ENCODE measurements around the gene EYA2. TPM values are rescaled to one million over a fixed set of nuclear protein-coding genes. Genes with fewer than 3 reads are reported as not detected.

The EYA2 gene
- total RNA-seq, 4 donors from 2014 or later: 2.0 to 11.0 (median 5.6) TPM

GRCh38 chr20:47221036-47221625, 326.5 kb downstream of the EYA2 start:
- Histone ChIP-seq H3K27ac (no peak overlapping the region), H3K27me3 (no peaks in the 10 kb centered on the region), H3K36me3 (no peaks in the 10 kb centered on the region), H3K4me3 (no peak overlapping the region), H3K4me1 (no peaks in the 10 kb centered on the region), H3K9me3 (no peaks in the 10 kb centered on the region)
- DNase-seq: no peak
- TF ChIP-seq POLR2A (IDR thresholded peaks at IDR 0.05): no peak
- no peak for TF ChIP-seq CTCF (IDR thresholded peaks at IDR 0.05)
- intact Hi-C loops (cut with DNase I; ENCODE audit: low total_unique reads): no loop called here

DNA sequence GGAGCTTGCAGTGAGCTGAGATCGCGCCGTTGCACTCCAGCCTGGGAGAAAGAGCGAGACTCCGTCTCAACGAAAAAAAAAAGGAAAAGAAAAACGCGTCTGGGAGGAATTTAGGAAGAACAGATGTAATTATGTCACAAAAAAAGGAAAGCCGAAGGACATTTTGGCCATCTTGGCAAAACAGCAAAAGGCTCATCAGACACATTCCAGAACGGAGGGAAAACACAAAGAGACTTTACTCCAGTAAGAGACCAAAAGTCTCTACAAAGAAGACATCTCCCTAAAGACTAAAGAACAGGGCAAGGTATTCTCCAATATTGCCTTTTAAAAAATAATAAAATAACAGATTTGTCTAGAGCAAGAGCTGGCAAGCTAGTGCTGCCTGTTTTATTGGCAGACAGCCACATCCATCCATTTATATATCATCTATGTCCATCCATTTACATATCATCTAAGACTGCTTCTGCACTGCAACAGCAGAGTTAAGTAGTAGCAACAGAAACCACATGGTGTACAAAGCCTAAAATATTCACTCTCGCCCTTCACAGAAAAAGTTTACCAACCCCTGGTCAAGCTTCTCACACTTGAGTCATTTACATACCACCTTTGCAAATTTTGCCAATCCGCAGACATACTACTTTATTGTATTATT, 328.0 kb downstream of the EYA2 start:
- no peaks in the 10 kb centered on the region for H3K36me3 ChIP-seq
- intact Hi-C loops (cut with DNase I; ENCODE audit: low total_unique reads): no loop called here

GRCh38 chr20:47223896-47224295, 329.3 kb downstream of the EYA2 start:
- TF ChIP-seq CTCF (IDR thresholded peaks at IDR 0.05): no peak
- no peak for TF ChIP-seq POLR2A (IDR thresholded peaks at IDR 0.05)
- H3K4me3 ChIP-seq: no peak overlapping the region
- DNase-seq: no peak
- no peaks in the 10 kb centered on the region for H3K4me1 ChIP-seq
- no peaks in the 10 kb centered on the region for H3K9me3 ChIP-seq
- H3K27me3 ChIP-seq: no peaks in the 10 kb centered on the region
- intact Hi-C loops (cut with DNase I; ENCODE audit: low total_unique reads): no loop called here
- no peak overlapping the region for H3K27ac ChIP-seq
- H3K36me3 ChIP-seq: no peaks in the 10 kb centered on the region

More for the DNA sequence above, 328.0 kb downstream of the EYA2 start:
- Histone ChIP-seq H3K4me1 (no peaks in the 10 kb centered on the region), H3K4me3 (no peak overlapping the region), H3K9me3 (no peaks in the 10 kb centered on the region), H3K27me3 (no peaks in the 10 kb centered on the region), H3K27ac (no peak overlapping the region)
- TF ChIP-seq CTCF (IDR thresholded peaks at IDR 0.05): no peak
- TF ChIP-seq POLR2A (IDR thresholded peaks at IDR 0.05): no peak
- DNase-seq: no peak

- no peaks in the 10 kb centered on the region for H3K9me3 ChIP-seq
- no peak overlapping the region for H3K4me3 ChIP-seq
- intact Hi-C loops (cut with DNase I; ENCODE audit: low total_unique reads): no loop called here
- TF ChIP-seq POLR2A (IDR thresholded peaks at IDR 0.05) (no peak), CTCF (IDR thresholded peaks at IDR 0.05) (no peak)
- no peak for DNase-seq
- H3K27ac ChIP-seq: no peak overlapping the region
- no peaks in the 10 kb centered on the region for H3K36me3 ChIP-seq
- H3K27me3 ChIP-seq: no peaks in the 10 kb centered on the region
- H3K4me1 ChIP-seq: no peaks in the 10 kb centered on the region
Measured at GRCh38 chr20:47224300-47224791, 329.7 kb downstream of the EYA2 start.

DNA sequence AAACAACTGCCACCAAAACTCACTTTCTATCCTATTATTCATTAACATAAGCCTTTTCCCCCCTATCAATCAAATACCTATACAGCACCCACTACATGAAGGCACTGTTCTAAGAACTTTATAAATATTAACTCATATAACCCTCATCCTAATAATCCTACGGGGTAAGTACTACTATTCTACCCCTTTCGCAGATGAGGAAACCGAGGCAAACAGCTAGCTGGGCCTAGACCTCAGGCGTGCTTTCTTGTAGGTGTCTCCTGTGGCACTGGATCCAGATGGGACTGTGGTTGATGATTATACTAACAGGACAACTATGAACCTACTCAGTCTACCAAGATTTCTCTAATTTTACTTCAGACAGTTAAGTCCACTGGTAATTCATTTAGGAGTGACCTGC, 330.2 kb downstream of the EYA2 start:
- intact Hi-C loops (cut with DNase I; ENCODE audit: low total_unique reads): no loop called here
- Histone ChIP-seq H3K4me1 (no peaks in the 10 kb centered on the region), H3K4me3 (no peak overlapping the region), H3K9me3 (no peaks in the 10 kb centered on the region), H3K27me3 (no peaks in the 10 kb centered on the region), H3K27ac (no peak overlapping the region), H3K36me3 (no peaks in the 10 kb centered on the region)
- DNase-seq: no peak
- TF ChIP-seq POLR2A (IDR thresholded peaks at IDR 0.05): no peak
- TF ChIP-seq CTCF (IDR thresholded peaks at IDR 0.05): no peak
